Body of pancreas (tissue), 4 donors: ENCODE measurements around the gene ACAP3.

Experiments used
- POLR2A ChIP-seq, 3 donors: fragments of 450-650 bp; IDR thresholded peaks; one replicate each; pipeline ENCODE4 v1.6.1; 2016; ENCODE audit warnings: antibody characterized with exemption in 3 of 3, mild to moderate bottlenecking in 2 of 3
- TF ChIP-seq, protein P1 (sequence below), 7 experiments: fragments of 450-650 bp in 4 of 7; fragments of 200-600 bp in 3 of 7; sonication (generic) in 3 of 7; IDR thresholded peaks; one replicate each; pipeline ENCODE4 v1.5.1; 2016 to 2019; ENCODE audit warnings: antibody characterized with exemption in 7 of 7

DNA sequence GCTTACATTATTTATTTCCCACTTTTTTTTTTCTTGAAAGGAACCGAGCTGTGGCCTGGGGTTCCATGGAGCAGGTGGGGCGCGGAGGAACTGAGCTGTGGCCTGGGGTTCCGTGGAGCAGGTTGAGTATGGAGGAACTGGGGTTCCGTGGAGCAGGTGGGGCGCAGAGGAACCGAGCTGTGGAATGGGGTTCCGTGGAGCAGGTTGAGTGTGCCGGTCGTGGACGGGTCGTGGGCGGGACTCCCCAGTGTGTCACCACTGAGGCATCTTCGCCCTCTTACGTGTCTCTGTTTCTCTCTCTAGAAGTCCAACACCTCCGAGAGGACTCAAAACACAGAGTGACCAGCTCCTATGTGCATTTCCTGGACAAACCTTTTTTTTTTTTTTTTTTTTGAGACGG lies 28.7 kb downstream of the ACAP3 start:
- TF ChIP-seq, protein P1, sequence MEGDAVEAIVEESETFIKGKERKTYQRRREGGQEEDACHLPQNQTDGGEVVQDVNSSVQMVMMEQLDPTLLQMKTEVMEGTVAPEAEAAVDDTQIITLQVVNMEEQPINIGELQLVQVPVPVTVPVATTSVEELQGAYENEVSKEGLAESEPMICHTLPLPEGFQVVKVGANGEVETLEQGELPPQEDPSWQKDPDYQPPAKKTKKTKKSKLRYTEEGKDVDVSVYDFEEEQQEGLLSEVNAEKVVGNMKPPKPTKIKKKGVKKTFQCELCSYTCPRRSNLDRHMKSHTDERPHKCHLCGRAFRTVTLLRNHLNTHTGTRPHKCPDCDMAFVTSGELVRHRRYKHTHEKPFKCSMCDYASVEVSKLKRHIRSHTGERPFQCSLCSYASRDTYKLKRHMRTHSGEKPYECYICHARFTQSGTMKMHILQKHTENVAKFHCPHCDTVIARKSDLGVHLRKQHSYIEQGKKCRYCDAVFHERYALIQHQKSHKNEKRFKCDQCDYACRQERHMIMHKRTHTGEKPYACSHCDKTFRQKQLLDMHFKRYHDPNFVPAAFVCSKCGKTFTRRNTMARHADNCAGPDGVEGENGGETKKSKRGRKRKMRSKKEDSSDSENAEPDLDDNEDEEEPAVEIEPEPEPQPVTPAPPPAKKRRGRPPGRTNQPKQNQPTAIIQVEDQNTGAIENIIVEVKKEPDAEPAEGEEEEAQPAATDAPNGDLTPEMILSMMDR (IDR thresholded peaks at IDR 0.05): no peak
- no peak for TF ChIP-seq POLR2A (IDR thresholded peaks at IDR 0.05)
